IMR-90 (cell line): ENCODE measurements around the gene PRSS35. TPM values are rescaled to one million over a fixed set of nuclear protein-coding genes. Genes with fewer than 3 reads are reported as not detected.

Experiments used
- ATAC-seq: fragments of 200-7000 bp; cut with Tn5 transposase; 2 replicates; pipeline ENCODE4 v1.9.1; 2020; ENCODE audit warnings: low read depth, mild to moderate bottlenecking, moderate library complexity
- BruUV-seq: library from RNA; stranded (reverse); fragments of 400-500 nt; replicated peaks from 2 replicates; lab custom pipeline; 2021; lab: Mats Ljungman, UMichigan
- CTCF ChIA-PET: fragments of 300-600 bp; formaldehyde crosslinking; extraction: SDS; loops from one replicate; lab custom pipeline; 2021; ENCODE audit warnings: antibody characterized with exemption; lab: Yijun Ruan, JAX
- POLR2A ChIA-PET: fragments of 300-600 bp; sonication (Branson Sonifier 250); formaldehyde crosslinking; loops from one replicate; lab custom pipeline; 2022; ENCODE audit warnings: antibody characterized with exemption; ENCODE audit not compliant: unreplicated experiment; lab: Charles Lee
- DNase-seq: peaks from one replicate; pipeline ENCODE4 v3.0.0; 2013
- H2AFZ ChIP-seq: replicated peaks from 2 replicates; pipeline ENCODE3; 2013; ENCODE audit warnings: low read length, mild to moderate bottlenecking; ENCODE audit not compliant: poor library complexity
- H2AK5ac ChIP-seq: 2 replicates; pipeline ENCODE4 v1.6.1; 2013; ENCODE audit warnings: low read depth, low read length, inconsistent platforms
- H2AK9ac ChIP-seq: replicated peaks from 2 replicates; pipeline ENCODE3; 2013; ENCODE audit warnings: mild to moderate bottlenecking, low read depth, low read length, moderate library complexity; ENCODE audit not compliant: poor library complexity
- H2BK120ac ChIP-seq: 2 replicates; pipeline ENCODE4 v1.6.1; 2013; ENCODE audit warnings: low read depth, low read length, inconsistent platforms
- H2BK15ac ChIP-seq: 3 replicates; pipeline ENCODE4 v1.6.1; 2013; ENCODE audit warnings: low read depth, low read length, inconsistent platforms
- H2BK20ac ChIP-seq: 2 replicates; pipeline ENCODE4 v1.6.1; 2013; ENCODE audit warnings: low read depth, mild to moderate bottlenecking, inconsistent platforms, low read length, moderate library complexity
- H2BK5ac ChIP-seq: 2 replicates; pipeline ENCODE4 v1.6.1; 2013; ENCODE audit warnings: mild to moderate bottlenecking, low read depth, low read length, inconsistent platforms; ENCODE audit not compliant: poor library complexity, severe bottlenecking
- H3K14ac ChIP-seq: replicated peaks from 2 replicates; pipeline ENCODE4 v1.6.1; 2013; ENCODE audit warnings: low read depth, low read length, inconsistent platforms
- H3K18ac ChIP-seq: 2 replicates; pipeline ENCODE4 v1.6.1; 2013; ENCODE audit warnings: low read depth, low read length, control low read depth
- H3K23ac ChIP-seq: 2 replicates; pipeline ENCODE4 v1.6.1; 2013; ENCODE audit warnings: low read depth, low read length, inconsistent platforms
- H3K27ac ChIP-seq: 2 replicates; pipeline ENCODE4 v1.5.1; 2013; ENCODE audit warnings: mild to moderate bottlenecking, control low read depth, low read length; ENCODE audit not compliant: insufficient read depth
- H3K27me3 ChIP-seq: 2 replicates; pipeline ENCODE4 v1.6.1; 2013; ENCODE audit warnings: low read length; ENCODE audit not compliant: control insufficient read depth, insufficient read depth
- H3K36me3 ChIP-seq: 2 replicates; pipeline ENCODE4 v1.6.1; 2013; ENCODE audit warnings: low read length, mixed read lengths; ENCODE audit not compliant: control insufficient read depth, insufficient read depth
- H3K4ac ChIP-seq: 2 replicates; pipeline ENCODE4 v1.6.1; 2013; ENCODE audit warnings: low read depth, low read length, inconsistent platforms
- H3K4me1 ChIP-seq: 2 replicates; pipeline ENCODE4 v1.6.1; 2013; ENCODE audit warnings: low read length, mixed read lengths; ENCODE audit not compliant: control insufficient read depth, insufficient read depth
- H3K4me2 ChIP-seq: 2 replicates; pipeline ENCODE4 v1.6.1; 2013; ENCODE audit warnings: low read depth, mild to moderate bottlenecking, control low read depth, low read length, moderate library complexity
- H3K4me3 ChIP-seq: 2 replicates; pipeline ENCODE4 v1.5.1; 2013; ENCODE audit warnings: low read depth, mild to moderate bottlenecking, control low read depth, low read length, moderate library complexity; ENCODE audit not compliant: insufficient read depth
- H3K56ac ChIP-seq: 2 replicates; pipeline ENCODE4 v1.6.1; 2013; ENCODE audit warnings: low read length, inconsistent platforms; ENCODE audit not compliant: insufficient read depth; ENCODE audit errors: extremely low read depth
- H3K79me1 ChIP-seq, 2 experiments: 2 replicates each; pipeline ENCODE4 v1.6.1; 2013; ENCODE audit warnings: low read length in 2 of 2, inconsistent platforms in 1 of 2, low read depth in 1 of 2
- H3K9ac ChIP-seq: 2 replicates; pipeline ENCODE4 v1.6.1; 2013; ENCODE audit warnings: low read depth, low read length, control low read depth
- H3K9me1 ChIP-seq: 2 replicates; pipeline ENCODE4 v1.6.1; 2013; ENCODE audit warnings: low read length, inconsistent platforms; ENCODE audit not compliant: insufficient read depth
- H3K9me3 ChIP-seq: 2 replicates; pipeline ENCODE4 v1.6.1; 2013; ENCODE audit warnings: low read length; ENCODE audit not compliant: control insufficient read depth, insufficient read depth
- H4K20me1 ChIP-seq: 2 replicates; pipeline ENCODE4 v1.6.1; 2013; ENCODE audit warnings: low read length, inconsistent platforms; ENCODE audit not compliant: insufficient read depth
- H4K5ac ChIP-seq: 2 replicates; pipeline ENCODE4 v1.6.1; 2013; ENCODE audit warnings: mild to moderate bottlenecking, low read depth, low read length, control low read depth
- H4K8ac ChIP-seq, 2 experiments: 2 replicates each; pipeline ENCODE4 v1.6.1; 2013; ENCODE audit warnings: low read depth in 2 of 2, low read length in 2 of 2, control low read depth in 1 of 2, inconsistent platforms in 1 of 2
- H4K91ac ChIP-seq: 2 replicates; pipeline ENCODE4 v1.6.1; 2013; ENCODE audit warnings: low read depth, low read length, inconsistent platforms; ENCODE audit not compliant: insufficient read depth
- BHLHE40 ChIP-seq: fragments of 150-350 bp; IDR thresholded peaks from 2 replicates; pipeline ENCODE4 v1.6.1; 2016; ENCODE audit warnings: mild to moderate bottlenecking, low read depth, low read length
- FOS ChIP-seq: fragments of 150-350 bp; IDR thresholded peaks from 2 replicates; pipeline ENCODE4 v1.6.1; 2016; ENCODE audit warnings: low read depth, low read length
- MAZ ChIP-seq: IDR thresholded peaks from 2 replicates; pipeline ENCODE4 v1.6.1; 2012; ENCODE audit warnings: low read depth, mild to moderate bottlenecking, low read length, improper control_type of control experiment, moderate library complexity, borderline replicate concordance
- MXI1 ChIP-seq: IDR thresholded peaks from 2 replicates; pipeline ENCODE4 v1.6.1; 2012; ENCODE audit warnings: low read depth, mild to moderate bottlenecking, low read length, moderate library complexity, borderline replicate concordance
- NFE2L2 ChIP-seq: fragments of 150-350 bp; IDR thresholded peaks from 2 replicates; pipeline ENCODE4 v1.6.1; 2016; ENCODE audit warnings: low read depth, mild to moderate bottlenecking, low read length
- POLR2A ChIP-seq: IDR thresholded peaks from 2 replicates; pipeline ENCODE4 v1.6.1; 2012; ENCODE audit warnings: mild to moderate bottlenecking, low read depth, low read length
- USF2 ChIP-seq: fragments of 150-350 bp; IDR thresholded peaks from 2 replicates; pipeline ENCODE4 v1.6.1; 2017; ENCODE audit warnings: mild to moderate bottlenecking, antibody characterized with exemption, low read length, low read depth
- WGBS, 2 experiments: methylation state at CpG; one replicate each; pipeline versions ENCODE4 v1.1.5 to v1.1.7; 2013; ENCODE audit warnings: missing lambda C conversion rate in 2 of 2; ENCODE audit not compliant: insufficient read length in 1 of 2; ENCODE audit errors: extremely low coverage in 2 of 2; 5-methylcytosine and 5-hydroxymethylcytosine counted together
- dilution Hi-C: fragments of 300-500 bp; cut with HindIII; formaldehyde crosslinking; loops from one replicate; pipeline ENCODE4 v1.14.3; 2018; ENCODE audit warnings: low sequenced_read_pairs; ENCODE audit not compliant: unreplicated experiment
- in situ Hi-C: fragments of 300-500 bp; cut with MboI; formaldehyde crosslinking; loops from 3 replicates; pipeline ENCODE4 v1.14.3; 2019; ENCODE audit warnings: low sequenced_read_pairs, inconsistent platforms, mixed read lengths
- intact Hi-C: fragments of 100-400 bp; cut with micrococcal nuclease; formaldehyde crosslinking; loops from 2 replicates; pipeline ENCODE4 v1.10.0; 2022
- polyA plus RNA-seq, 3 experiments: library from polyadenylated mRNA; depleted of rRNA; stranded (reverse); fragments of >200 nt; gene quantifications; 2 replicates each; pipeline ENCODE4 v1.2.3, GENCODE V29; 2012; ENCODE audit warnings: low replicate concordance in 1 of 3
- total RNA-seq: library from RNA; depleted of rRNA; stranded (reverse); fragments of >200 nt; gene quantifications from 2 replicates; pipeline ENCODE4 v1.2.3, GENCODE V29; 2012

PRSS35 gene
- total and polyA plus RNA-seq, 2 of the 4 experiments (the other 2 are of a cell fraction), result 5.2 to 5.6 TPM

GRCh38 chr6:83479389-83479788 lies 32.9 kb upstream of the PRSS35 start:
- H2BK120ac ChIP-seq, result no peak overlapping the region
- no peak overlapping the region for H3K9ac ChIP-seq
- H3K23ac ChIP-seq, result no peak overlapping the region
- intact Hi-C loops (no loop called here), in situ Hi-C loops (no loop called here), dilution Hi-C loops (no loop called here)
- CTCF ChIA-PET, result no interaction called here
- no peaks in the 10 kb centered on the region for H3K9me3 ChIP-seq
- DNase-seq, result no peak
- no peak overlapping the region for H3K14ac ChIP-seq
- peaks cover 1% of the 10 kb centered on the region; the same call in 1 of the 2 replicates for H3K27me3 ChIP-seq
- no peak overlapping the region for H4K91ac ChIP-seq
- no peak overlapping the region for H3K4me2 ChIP-seq
- no peak overlapping the region for H3K4me3 ChIP-seq
- no peak for ATAC-seq
- H3K36me3 ChIP-seq, result no peaks in the 10 kb centered on the region
- H3K9me1 ChIP-seq, result no peaks in the 10 kb centered on the region
- H2AK9ac ChIP-seq, result no peak overlapping the region
- H2BK15ac ChIP-seq, result no peak overlapping the region
- POLR2A ChIA-PET, result no interaction called here
- WGBS, 2 experiments, result 83% methylated on average over 1 of the region's 1 CpG; no CpG with 5 or more reads in 1 of the 2 experiments
- TF ChIP-seq USF2 (no peak), FOS (no peak), POLR2A (no peak), MXI1 (no peak), MAZ (no peak), NFE2L2 (no peak), BHLHE40 (no peak)
- no peak overlapping the region for H3K56ac ChIP-seq
- H3K18ac ChIP-seq, result no peak overlapping the region
- no peak overlapping the region for H4K5ac ChIP-seq
- H3K4me1 ChIP-seq, result no peaks in the 10 kb centered on the region
- no peaks in the 10 kb centered on the region for H4K20me1 ChIP-seq
- H3K27ac ChIP-seq, result no peak overlapping the region
- no peak overlapping the region for H3K4ac ChIP-seq
- no peaks in the 10 kb centered on the region for H3K79me1 ChIP-seq
- H2AK5ac ChIP-seq, result no peak overlapping the region
- BruUV-seq, result no TSS peak
- no peak overlapping the region for H2BK20ac ChIP-seq
- no peak overlapping the region for H4K8ac ChIP-seq
- no peak overlapping the region for H2BK5ac ChIP-seq
- H2AFZ ChIP-seq, result no peak overlapping the region
